Naive thymus-derived CD4-positive, alpha-beta T cell (primary cell): ENCODE data around the gene CKB. TPM values are rescaled to one million over a fixed set of nuclear protein-coding genes. Genes with fewer than 3 reads are reported as not detected.

Source experiments
- ATAC-seq: fragments of 150-1000 bp; cut with Tn5 transposase; 2 replicates; pipeline ENCODE4 v1.10.0; 2021; ENCODE audit warnings: mild to moderate bottlenecking, moderate library complexity
- CTCF ChIA-PET: fragments of 350-600 bp; sonication (Branson Sonifier 250); formaldehyde crosslinking; loops from one replicate; lab custom pipeline; 2021; ENCODE audit warnings: antibody characterized with exemption; lab: Charles Lee
- POLR2A ChIA-PET: fragments of 350-600 bp; sonication (Branson Sonifier 250); formaldehyde crosslinking; loops from one replicate; lab custom pipeline; 2021; ENCODE audit warnings: antibody characterized with exemption, inconsistent platforms; lab: Charles Lee
- DNase-seq, 9 donors: peaks; one replicate each; pipeline versions ENCODE4 v3.0.0 to v3.0.0-alpha.2; 2020 to 2022; ENCODE audit warnings: mixed read lengths in 1 of 9
- H3K27ac ChIP-seq: one replicate; pipeline ENCODE4 v1.7.0; 2013; ENCODE audit warnings: mild to moderate bottlenecking, low read depth, low read length, moderate library complexity
- H3K27me3 ChIP-seq, 2 donors: one replicate each; pipeline ENCODE4 v1.7.0; 2013; ENCODE audit warnings: low read length in 2 of 2, mild to moderate bottlenecking in 2 of 2, moderate library complexity in 2 of 2; ENCODE audit not compliant: control insufficient read depth in 2 of 2, insufficient read depth in 2 of 2
- H3K36me3 ChIP-seq, 3 experiments: 1 replicate in 2 of 3; 2 replicates in 1 of 3; pipeline ENCODE4 v1.7.0; 2013; ENCODE audit warnings: low read length in 3 of 3, mild to moderate bottlenecking in 3 of 3, moderate library complexity in 1 of 3; ENCODE audit not compliant: insufficient read depth in 3 of 3, control insufficient read depth in 2 of 3
- H3K4me1 ChIP-seq, 2 donors: one replicate each; pipeline ENCODE4 v1.7.0; 2013; ENCODE audit warnings: low read length in 2 of 2, mild to moderate bottlenecking in 2 of 2, moderate library complexity in 1 of 2; ENCODE audit not compliant: control insufficient read depth in 2 of 2, insufficient read depth in 2 of 2
- H3K4me3 ChIP-seq: 2 replicates; pipeline ENCODE4 v1.7.0; 2013; ENCODE audit warnings: mild to moderate bottlenecking, low read length
- H3K9me3 ChIP-seq, 3 experiments: 1 replicate in 2 of 3; 2 replicates in 1 of 3; pipeline ENCODE4 v1.7.0; 2013; ENCODE audit warnings: low read length in 3 of 3; ENCODE audit not compliant: control insufficient read depth in 2 of 3
- H3K27ac Mint-ChIP-seq, 9 donors: one replicate each; pipeline ENCODE4 v1.8.0; 2020 to 2022; ENCODE audit warnings: mixed read lengths in 9 of 9, mild to moderate bottlenecking in 8 of 9, moderate library complexity in 5 of 9, inconsistent platforms in 2 of 9
- H3K27me3 Mint-ChIP-seq, 5 donors: one replicate each; pipeline ENCODE4 v1.8.0; 2021 to 2022; ENCODE audit warnings: mixed read lengths in 5 of 5, mild to moderate bottlenecking in 1 of 5
- H3K36me3 Mint-ChIP-seq, 5 donors: one replicate each; pipeline ENCODE4 v1.8.0; 2020 to 2022; ENCODE audit warnings: mixed read lengths in 5 of 5, mild to moderate bottlenecking in 3 of 5, inconsistent platforms in 1 of 5
- H3K4me1 Mint-ChIP-seq, 7 donors: one replicate each; pipeline ENCODE4 v1.8.0; 2020 to 2022; ENCODE audit warnings: mixed read lengths in 7 of 7, mild to moderate bottlenecking in 3 of 7, inconsistent platforms in 1 of 7
- H3K4me3 Mint-ChIP-seq, 10 donors: one replicate each; pipeline ENCODE4 v1.8.0; 2020 to 2022; ENCODE audit warnings: mild to moderate bottlenecking in 10 of 10, mixed read lengths in 10 of 10, moderate library complexity in 6 of 10, inconsistent platforms in 2 of 10
- H3K9me3 Mint-ChIP-seq, 11 donors: one replicate each; pipeline ENCODE4 v1.8.0; 2020 to 2022; ENCODE audit warnings: mixed read lengths in 11 of 11, mild to moderate bottlenecking in 4 of 11, inconsistent platforms in 1 of 11, moderate library complexity in 1 of 11
- intact Hi-C, 2 donors: fragments of 100-400 bp; cut with micrococcal nuclease; formaldehyde crosslinking; loops; one replicate each; pipeline ENCODE4 v1.15.1; 2023
- polyA plus RNA-seq, 2 donors: library from polyadenylated mRNA; unstranded; fragments of 300-500 nt; fragmentation: Illumina TruSeq; gene quantifications; one replicate each; pipeline ENCODE4 v1.2.3, GENCODE V29; 2021
- total RNA-seq, 6 experiments: library from RNA in 5 of 6; stranded (reverse) in 5 of 6; gene quantifications; 1 replicate in 5 of 6; 2 replicates in 1 of 6; pipeline ENCODE4 v1.2.3 and lab custom pipeline; 2021 to 2026

The CKB gene
- total and polyA plus RNA-seq, 7 experiments from 2014 or later: 0.40 to 19.8 (median 2.2) TPM; not detected in 1

GRCh38 chr14:103535081-103535890 is 12.7 kb upstream of the CKB start:
- Histone ChIP-seq H3K27me3 (no peaks in the 10 kb centered on the region), H3K4me1 (peaks cover under 1% of the 10 kb centered on the region in 2 donors), H3K4me3 (no peak overlapping the region), H3K9me3 (no peaks in the 10 kb centered on the region), H3K36me3 (peaks cover 0 to 52% (median 0%) of the 10 kb centered on the region in 3 experiments), H3K27ac (no peak overlapping the region)
- no peak for DNase-seq
- CTCF ChIA-PET: no interaction called here
- no peak for ATAC-seq
- POLR2A ChIA-PET: no interaction called here
- intact Hi-C loops: no loop called here
- Mint-ChIP-seq H3K9me3 (no peaks in the 10 kb centered on the region), H3K27me3 (peaks cover 0 to 3% (median 0%) of the 10 kb centered on the region in 5 donors), H3K4me3 (no peak overlapping the region), H3K27ac (peak overlapping the region in 1 of 9 donors; percentile 33), H3K36me3 (no peaks in the 10 kb centered on the region), H3K4me1 (peaks cover 5 to 15% (median 8%) of the 10 kb centered on the region in 7 donors)

DNA sequence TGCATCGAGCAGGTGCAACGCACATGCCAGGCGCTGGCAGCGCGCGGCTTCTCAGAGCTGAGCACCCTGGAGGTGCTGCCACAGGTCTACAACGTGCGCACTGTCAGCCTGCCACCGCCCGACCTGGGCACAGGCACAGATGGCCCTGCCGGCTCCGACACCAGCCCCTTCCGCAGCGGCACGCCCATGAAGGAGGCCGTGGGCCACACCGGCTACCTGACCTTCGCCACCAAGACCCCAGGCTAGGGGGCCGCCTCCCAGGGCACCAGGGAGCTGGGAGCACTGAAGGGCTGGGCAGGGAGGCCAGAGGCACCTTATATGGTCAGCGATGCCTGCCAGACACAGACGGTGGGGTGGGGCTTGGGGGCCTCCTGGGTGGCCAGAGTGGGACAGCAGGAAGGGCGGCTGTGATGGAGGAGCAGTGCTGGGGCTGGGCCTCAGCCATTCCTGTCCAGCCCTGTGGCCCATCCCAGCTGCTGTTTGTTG is 12.0 kb upstream of the CKB start:
- Histone ChIP-seq H3K4me1 (peaks cover 7% of the 10 kb centered on the region in 2 donors), H3K36me3 (peaks cover 0 to 52% (median 0%) of the 10 kb centered on the region in 3 experiments), H3K27me3 (no peaks in the 10 kb centered on the region), H3K9me3 (no peaks in the 10 kb centered on the region), H3K4me3 (no peak overlapping the region), H3K27ac (no peak overlapping the region)
- ChIA-PET POLR2A (no interaction called here), CTCF (no interaction called here)
- ATAC-seq (no peak), DNase-seq (no peak)
- Mint-ChIP-seq H3K27ac (no peak overlapping the region), H3K27me3 (peaks cover 0 to 3% (median 0%) of the 10 kb centered on the region in 5 donors), H3K4me1 (peaks cover 11 to 21% (median 14%) of the 10 kb centered on the region in 7 donors), H3K9me3 (no peaks in the 10 kb centered on the region), H3K36me3 (no peaks in the 10 kb centered on the region), H3K4me3 (no peak overlapping the region)
- intact Hi-C loops: no loop called here

DNA sequence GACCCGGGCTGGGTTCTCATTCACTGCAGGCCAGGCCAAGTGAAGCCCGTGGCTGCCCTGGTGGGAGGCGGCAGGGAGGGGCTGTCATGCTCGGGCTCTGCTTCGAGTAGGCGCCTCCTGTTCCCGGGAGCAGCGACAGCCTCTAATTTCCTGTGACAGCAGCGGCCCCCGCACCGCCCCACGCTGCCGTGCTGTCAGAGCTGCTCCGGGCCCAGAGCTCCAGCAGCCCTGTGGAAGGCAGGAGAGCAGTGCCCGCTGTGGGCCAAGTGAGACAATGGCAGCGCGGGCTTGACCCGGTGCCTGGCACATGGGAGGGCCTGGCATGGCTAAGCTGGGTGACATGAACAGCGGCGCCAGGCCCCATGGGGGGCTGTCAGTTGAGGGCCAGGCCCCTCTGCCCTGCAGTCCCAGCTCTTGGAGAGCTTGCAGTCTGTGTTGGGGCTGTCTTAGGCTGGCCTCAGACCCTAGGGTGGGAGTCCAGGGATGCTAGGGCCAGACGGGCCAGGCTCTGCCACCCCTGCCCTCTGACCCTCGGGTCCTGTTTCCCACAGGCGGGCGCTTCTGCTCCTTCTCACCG is 11.5 kb upstream of the CKB start:
- POLR2A ChIA-PET: interaction anchor here (0.6 kb wide), 1 partner anchor 10 kb away, joined by 3 read pairs; no protein-coding TSS in a partner anchor

DNA sequence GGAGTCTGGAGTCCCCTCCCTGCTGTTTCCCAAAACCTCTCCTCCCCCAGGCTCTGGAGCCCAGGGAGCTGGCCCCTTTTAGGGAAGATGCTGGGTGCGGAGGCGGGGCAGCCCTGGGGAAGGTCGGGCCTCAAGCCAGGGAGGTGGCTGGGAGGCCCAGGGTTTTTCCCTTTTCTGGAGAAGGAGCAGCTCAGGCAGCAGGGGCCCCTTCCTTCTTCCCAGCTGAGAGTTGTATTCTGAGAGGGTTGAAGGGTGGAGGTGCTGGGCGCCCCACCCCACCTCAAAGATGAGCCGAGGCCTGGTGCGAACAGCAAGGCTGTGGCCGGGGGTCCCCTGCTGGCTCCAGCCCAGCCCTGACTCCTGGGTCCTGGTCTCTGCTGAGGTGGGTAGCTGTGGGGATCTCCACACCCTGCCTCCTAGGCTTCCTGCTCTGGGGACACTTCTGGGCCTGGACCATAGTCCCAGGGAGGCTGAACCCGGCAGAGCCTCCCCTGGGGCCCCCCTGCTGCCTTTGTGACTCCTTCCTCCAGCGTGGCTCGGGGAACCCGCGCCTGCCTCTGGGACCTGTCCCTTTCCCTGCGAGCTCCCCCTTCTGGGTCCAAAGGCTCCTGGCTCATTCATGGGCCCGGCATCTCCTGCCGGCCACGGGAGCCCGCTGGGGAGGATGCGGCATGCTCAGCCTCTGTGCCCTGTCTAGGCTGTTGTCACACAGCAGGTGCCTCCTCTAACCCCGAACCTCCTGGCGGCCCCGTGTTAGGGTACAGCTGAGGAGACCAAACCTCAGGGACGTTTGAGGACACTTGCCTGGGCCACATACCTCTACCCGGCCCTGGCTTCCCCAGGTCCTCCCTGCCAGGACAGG is 10.7 kb upstream of the CKB start:
- H3K27me3 Mint-ChIP-seq: no peaks in the 10 kb centered on the region
- H3K27ac ChIP-seq: no peak overlapping the region
- ATAC-seq (no peak), DNase-seq (no peak)
- CTCF ChIA-PET: interaction anchor here (1.3 kb wide), 1 partner anchor 12 kb away, joined by 4 read pairs; no protein-coding TSS in a partner anchor
- no peak overlapping the region for H3K4me3 ChIP-seq
- H3K4me1 Mint-ChIP-seq: peaks cover 18 to 26% (median 22%) of the 10 kb centered on the region in 7 donors
- H3K36me3 Mint-ChIP-seq: no peaks in the 10 kb centered on the region
- H3K4me3 Mint-ChIP-seq: no peak overlapping the region
- no peaks in the 10 kb centered on the region for H3K27me3 ChIP-seq
- no peak overlapping the region for H3K27ac Mint-ChIP-seq
- H3K4me1 ChIP-seq: peaks cover 14 to 15% of the 10 kb centered on the region in 2 donors
- H3K9me3 Mint-ChIP-seq: peaks cover 0 to 2% (median 0%) of the 10 kb centered on the region in 11 donors
- no peaks in the 10 kb centered on the region for H3K9me3 ChIP-seq
- peaks cover 0 to 52% (median 0%) of the 10 kb centered on the region in 3 experiments for H3K36me3 ChIP-seq
- intact Hi-C loops: no loop called here
- POLR2A ChIA-PET: interaction anchor here (0.6 kb wide), 1 partner anchor 10 kb away, joined by 3 read pairs; no protein-coding TSS in a partner anchor

More for the DNA sequence above, 11.5 kb upstream of the CKB start:
- Mint-ChIP-seq H3K9me3 (peaks cover 0 to 2% (median 0%) of the 10 kb centered on the region in 11 donors), H3K27me3 (no peaks in the 10 kb centered on the region), H3K36me3 (no peaks in the 10 kb centered on the region), H3K27ac (no peak overlapping the region), H3K4me1 (peaks cover 15 to 23% (median 18%) of the 10 kb centered on the region in 7 donors), H3K4me3 (no peak overlapping the region)
- intact Hi-C loops: no loop called here
- H3K9me3 ChIP-seq: no peaks in the 10 kb centered on the region
- H3K27me3 ChIP-seq: no peaks in the 10 kb centered on the region
- no peak for DNase-seq
- H3K27ac ChIP-seq: no peak overlapping the region
- CTCF ChIA-PET: interaction anchor here (1.3 kb wide), 1 partner anchor 13 kb away, joined by 4 read pairs; no protein-coding TSS in a partner anchor
- H3K4me1 ChIP-seq: peaks cover 10 to 11% of the 10 kb centered on the region in 2 donors
- ATAC-seq: no peak
- H3K4me3 ChIP-seq: no peak overlapping the region
- peaks cover 0 to 52% (median 0%) of the 10 kb centered on the region in 3 experiments for H3K36me3 ChIP-seq

DNA sequence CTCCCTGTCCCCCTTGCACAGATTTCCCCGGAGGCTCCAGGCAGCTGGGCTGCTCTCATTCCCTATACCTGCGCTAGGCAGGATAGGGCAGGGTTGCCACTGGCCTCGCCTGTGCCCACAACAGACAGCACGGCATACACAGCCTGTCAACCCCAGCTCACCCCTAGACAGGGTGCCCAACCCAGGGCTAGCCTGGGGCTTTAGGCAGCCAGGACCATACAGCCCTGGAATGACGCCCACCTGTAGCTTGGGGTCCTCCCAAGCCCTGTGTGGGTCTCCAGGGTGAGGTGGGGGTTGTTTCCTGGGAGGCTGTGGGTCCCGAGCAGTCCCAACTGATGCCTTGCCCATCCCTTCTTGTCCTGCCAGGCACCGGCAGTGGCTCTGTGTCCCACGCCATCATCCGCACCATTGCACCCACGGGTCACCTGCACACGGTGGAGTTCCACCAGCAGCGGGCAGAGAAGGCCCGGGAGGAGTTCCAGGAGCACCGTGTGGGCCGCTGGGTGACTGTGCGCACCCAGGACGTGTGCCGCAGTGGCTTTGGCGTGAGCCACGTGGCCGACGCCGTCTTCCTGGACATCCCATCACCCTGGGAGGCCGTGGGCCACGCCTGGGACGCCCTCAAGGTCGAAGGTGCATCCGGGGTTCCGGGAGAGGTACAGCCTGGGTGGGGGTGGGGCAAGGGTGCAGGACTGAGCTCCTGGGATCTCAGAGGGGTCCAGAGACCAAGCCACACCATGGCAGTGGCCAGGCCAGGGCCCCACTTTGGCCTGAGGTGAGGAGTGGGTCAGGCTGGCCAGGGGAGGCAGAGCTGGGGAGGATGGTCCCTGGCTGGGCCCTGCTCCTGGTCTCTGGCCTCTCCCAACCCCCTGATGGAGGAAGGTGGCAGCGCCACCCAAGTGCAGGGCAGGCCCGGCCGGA is 9.8 kb upstream of the CKB start:
- no peaks in the 10 kb centered on the region for H3K27me3 Mint-ChIP-seq
- Histone ChIP-seq H3K4me1 (peaks cover 19 to 21% of the 10 kb centered on the region in 2 donors), H3K9me3 (no peaks in the 10 kb centered on the region), H3K27me3 (no peaks in the 10 kb centered on the region), H3K4me3 (no peak overlapping the region), H3K36me3 (peaks cover 0 to 52% (median 0%) of the 10 kb centered on the region in 3 experiments), H3K27ac (no peak overlapping the region)
- H3K4me3 Mint-ChIP-seq: peak overlapping the region in 2 of 10 donors; percentile 6 to 41
- no peaks in the 10 kb centered on the region for H3K36me3 Mint-ChIP-seq
- peaks cover 24 to 30% (median 28%) of the 10 kb centered on the region in 7 donors for H3K4me1 Mint-ChIP-seq
- no peak for ATAC-seq
- intact Hi-C loops: no loop called here
- ChIA-PET POLR2A (interaction anchor here (0.6 kb wide), 1 partner anchor 378 kb away, joined by 3 read pairs; no protein-coding TSS in a partner anchor), CTCF (interaction anchor here (1.3 kb wide), 1 partner anchor 11 kb away, joined by 4 read pairs; no protein-coding TSS in a partner anchor)
- H3K9me3 Mint-ChIP-seq: peaks cover 0 to 2% (median 0%) of the 10 kb centered on the region in 11 donors
- DNase-seq: no peak
- peak overlapping the region in 1 of 9 donors; percentile 28 for H3K27ac Mint-ChIP-seq
